ENCODE results near the gene RBFOX2.

The RBFOX2 gene

GRCh38 chr22:35930933-35931332 lies 97.7 kb downstream of the RBFOX2 start:
- DNase-seq (ENCODE audit: low spot score), result peak; percentile 7

GRCh38 chr22:35928285-35928798 lies 100.3 kb downstream of the RBFOX2 start:
- no peak for DNase-seq (ENCODE audit: low spot score)

- DNase-seq (ENCODE audit: low spot score), result no peak
Measured at GRCh38 chr22:35923026-35923425, 105.6 kb downstream of the RBFOX2 start.

- DNase-seq (ENCODE audit: low spot score), result peak; percentile 78
Measured at GRCh38 chr22:35921777-35922176, 106.8 kb downstream of the RBFOX2 start.

- no peak for DNase-seq (ENCODE audit: low spot score)
Measured at GRCh38 chr22:35921044-35921443, 107.6 kb downstream of the RBFOX2 start.

- no peak for DNase-seq (ENCODE audit: low spot score)
Measured at GRCh38 chr22:35919002-35919542, 109.6 kb downstream of the RBFOX2 start.

- no peak for DNase-seq (ENCODE audit: low spot score)
Measured at GRCh38 chr22:35918456-35918855, 110.2 kb downstream of the RBFOX2 start.

- DNase-seq (ENCODE audit: low spot score), result no peak
Measured at GRCh38 chr22:35917651-35918050, 111.0 kb downstream of the RBFOX2 start.

- DNase-seq (ENCODE audit: low spot score), result no peak
Measured at GRCh38 chr22:35915477-35916013, 113.1 kb downstream of the RBFOX2 start.

GRCh38 chr22:35914665-35915476 lies 113.8 kb downstream of the RBFOX2 start:
- DNase-seq (ENCODE audit: low spot score), result peak; percentile 90

GRCh38 chr22:35914357-35914664 lies 114.3 kb downstream of the RBFOX2 start:
- DNase-seq (ENCODE audit: low spot score), result no peak

GRCh38 chr22:35913925-35914324 lies 114.7 kb downstream of the RBFOX2 start:
- no peak for DNase-seq (ENCODE audit: low spot score)

- no peak for DNase-seq (ENCODE audit: low spot score)
Measured at GRCh38 chr22:35912658-35913057, 116.0 kb downstream of the RBFOX2 start.

- no peak for DNase-seq (ENCODE audit: low spot score)
Measured at GRCh38 chr22:35911877-35912276, 116.7 kb downstream of the RBFOX2 start.

- no peak for DNase-seq (ENCODE audit: low spot score)
Measured at GRCh38 chr22:35910926-35911325, 117.7 kb downstream of the RBFOX2 start.

- DNase-seq (ENCODE audit: low spot score), result no peak
Measured at GRCh38 chr22:35910003-35910769, 118.4 kb downstream of the RBFOX2 start.

- DNase-seq (ENCODE audit: low spot score), result no peak
Measured at GRCh38 chr22:35905894-35906293, 122.7 kb downstream of the RBFOX2 start.

- no peak for DNase-seq (ENCODE audit: low spot score)
Measured at GRCh38 chr22:35904752-35905151, 123.9 kb downstream of the RBFOX2 start.

- DNase-seq (ENCODE audit: low spot score), result no peak
Measured at GRCh38 chr22:35904336-35904692, 124.3 kb downstream of the RBFOX2 start.

GRCh38 chr22:35903571-35904335 lies 124.9 kb downstream of the RBFOX2 start:
- no peak for DNase-seq (ENCODE audit: low spot score)

GRCh38 chr22:35900483-35901168 lies 128.0 kb downstream of the RBFOX2 start:
- DNase-seq (ENCODE audit: low spot score), result no peak
